ENCODE measurements around the gene CWC25.

CWC25 gene

DNA sequence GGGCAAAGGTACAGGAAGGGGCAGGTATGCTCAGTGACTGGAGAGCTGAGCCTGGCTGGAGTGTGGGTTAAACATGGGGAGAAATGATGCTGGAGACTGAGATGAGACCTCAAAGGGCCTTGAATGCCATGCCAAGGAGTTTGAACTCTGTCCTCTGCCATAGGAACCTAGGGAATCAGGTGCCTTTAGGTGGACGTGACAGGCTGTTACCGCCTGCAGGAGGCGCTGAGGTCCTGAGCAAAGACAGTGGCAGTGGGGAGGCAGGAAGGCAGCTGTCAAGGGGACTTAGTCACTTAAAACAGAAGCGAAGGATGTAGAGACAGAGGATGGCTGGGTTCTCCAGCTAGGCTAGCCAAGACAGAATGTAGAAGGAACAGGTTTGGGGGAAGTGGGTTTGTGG is 63.5 kb downstream of the CWC25 start:
- Histone ChIP-seq H3K27me3 (ENCODE audit: control insufficient read depth, insufficient read depth, low read length) (no peaks in the 10 kb centered on the region), H3K9ac (ENCODE audit: low read length) (no peak overlapping the region), H3K4me3 (ENCODE audit: low read length) (no peak overlapping the region), H3K36me3 (ENCODE audit: control insufficient read depth, insufficient read depth, low read length) (peaks cover 7% of the 10 kb centered on the region), H3K4me1 (ENCODE audit: control insufficient read depth, insufficient read depth, low read length) (no peaks in the 10 kb centered on the region), H3K9me3 (ENCODE audit: control insufficient read depth, low read length) (no peaks in the 10 kb centered on the region)

DNA sequence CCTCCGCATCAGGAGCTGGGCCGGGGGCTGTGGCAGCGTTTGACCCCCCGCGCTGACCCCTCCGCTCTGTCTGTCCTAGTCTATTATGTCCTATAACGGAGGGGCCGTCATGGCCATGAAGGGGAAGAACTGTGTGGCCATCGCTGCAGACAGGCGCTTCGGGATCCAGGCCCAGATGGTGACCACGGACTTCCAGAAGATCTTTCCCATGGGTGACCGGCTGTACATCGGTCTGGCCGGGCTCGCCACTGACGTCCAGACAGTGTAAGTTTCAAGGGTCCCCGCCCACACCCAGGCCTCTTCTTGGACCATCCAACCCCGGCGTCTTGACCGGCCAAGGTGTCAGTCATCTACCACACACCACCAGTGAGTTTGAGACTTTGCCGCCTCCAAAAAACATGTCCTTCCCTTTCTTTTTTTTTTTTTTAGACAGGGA is 72.0 kb downstream of the CWC25 start:
- peaks cover 5% of the 10 kb centered on the region for H3K36me3 ChIP-seq (ENCODE audit: control insufficient read depth, insufficient read depth, low read length)
- H3K9ac ChIP-seq (ENCODE audit: low read length): peak overlapping the region; percentile 92
- peak overlapping the region; percentile 73 for H3K4me3 ChIP-seq (ENCODE audit: low read length)
- no peaks in the 10 kb centered on the region for H3K9me3 ChIP-seq (ENCODE audit: control insufficient read depth, low read length)
- no peaks in the 10 kb centered on the region for H3K27me3 ChIP-seq (ENCODE audit: control insufficient read depth, insufficient read depth, low read length)
- peaks cover 17% of the 10 kb centered on the region for H3K4me1 ChIP-seq (ENCODE audit: control insufficient read depth, insufficient read depth, low read length)

DNA sequence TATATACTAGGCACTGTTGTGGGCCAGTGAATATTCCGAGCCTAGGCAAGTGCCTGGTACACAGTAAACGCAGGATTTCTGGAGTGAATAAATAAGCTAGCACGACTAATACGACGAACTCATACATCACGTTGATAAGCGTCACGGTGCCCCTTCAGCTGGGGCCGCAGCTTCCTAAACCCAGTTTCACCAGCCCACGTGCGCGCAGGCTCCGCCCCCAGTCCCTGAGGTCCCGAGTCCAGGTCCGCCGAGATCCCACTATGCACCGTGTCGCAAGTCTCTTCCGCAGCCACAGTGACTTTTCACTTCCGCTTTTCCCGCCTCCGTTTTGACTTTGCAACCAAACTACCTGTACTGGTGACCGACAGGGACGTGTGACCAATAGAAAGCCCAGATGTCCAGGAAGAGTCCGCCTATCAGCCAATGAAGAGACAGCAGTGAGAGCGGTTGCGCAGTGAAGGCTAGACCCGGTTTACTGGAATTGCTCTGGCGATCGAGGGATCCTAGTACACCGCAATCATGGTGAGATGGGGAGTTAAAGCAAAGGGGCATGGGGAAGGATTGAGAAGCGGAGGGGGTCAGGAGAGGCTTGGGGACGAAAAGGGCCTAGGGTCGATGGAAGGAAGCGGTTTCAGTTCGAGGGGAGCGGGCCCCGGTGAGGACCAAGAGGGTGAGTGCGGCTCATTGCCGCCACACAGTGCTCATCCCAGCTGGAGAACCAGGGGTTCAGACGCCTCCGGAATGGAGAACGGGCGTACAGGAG is 72.6 kb downstream of the CWC25 start, which contains the start of gene PSMB3:
TSS of gene PSMB3 (plus strand) at position 434 of the 763 bp plus-strand sequence. CDS start at position 520, 86 bp downstream.
- Histone ChIP-seq H3K4me1 (ENCODE audit: control insufficient read depth, insufficient read depth, low read length) (peaks cover 17% of the 10 kb centered on the region), H3K36me3 (ENCODE audit: control insufficient read depth, insufficient read depth, low read length) (peaks cover 5% of the 10 kb centered on the region), H3K27me3 (ENCODE audit: control insufficient read depth, insufficient read depth, low read length) (no peaks in the 10 kb centered on the region), H3K9me3 (ENCODE audit: control insufficient read depth, low read length) (no peaks in the 10 kb centered on the region), H3K4me3 (ENCODE audit: low read length) (peak within 1 kb of the TSS; percentile 81), H3K9ac (ENCODE audit: low read length) (peak within 1 kb of the TSS; percentile 92)

DNA sequence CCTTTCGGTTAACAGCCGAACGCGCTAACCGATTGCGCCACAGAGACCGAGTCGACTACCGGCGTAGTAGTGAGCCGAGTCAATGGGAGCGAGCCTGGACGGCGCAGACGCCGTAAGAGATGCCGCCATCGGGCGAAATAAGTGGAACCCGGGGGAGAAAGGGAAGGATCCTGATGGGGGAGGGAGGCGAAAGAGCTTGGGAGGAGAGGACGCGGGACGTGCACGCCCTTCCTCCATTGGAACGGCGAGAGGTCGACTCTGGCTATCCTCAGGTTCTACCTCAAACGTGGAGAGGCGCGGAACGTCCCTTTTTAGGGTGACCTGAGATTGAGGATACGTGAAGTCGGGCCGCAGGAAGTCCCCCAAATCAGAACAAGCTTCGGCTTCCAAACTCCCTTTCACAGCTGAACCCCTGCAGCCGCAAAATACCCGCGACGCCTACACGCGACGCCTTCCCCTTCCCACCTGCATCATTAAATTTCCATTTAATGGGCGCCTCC is 73.3 kb downstream of the CWC25 start:
- peaks cover 21% of the 10 kb centered on the region for H3K4me1 ChIP-seq (ENCODE audit: control insufficient read depth, insufficient read depth, low read length)
- H3K36me3 ChIP-seq (ENCODE audit: control insufficient read depth, insufficient read depth, low read length): peaks cover 5% of the 10 kb centered on the region
- H3K9ac ChIP-seq (ENCODE audit: low read length): peak overlapping the region; percentile 65
- H3K27me3 ChIP-seq (ENCODE audit: control insufficient read depth, insufficient read depth, low read length): no peaks in the 10 kb centered on the region
- H3K9me3 ChIP-seq (ENCODE audit: control insufficient read depth, low read length): no peaks in the 10 kb centered on the region
- H3K4me3 ChIP-seq (ENCODE audit: low read length): peak overlapping the region; percentile 81

DNA sequence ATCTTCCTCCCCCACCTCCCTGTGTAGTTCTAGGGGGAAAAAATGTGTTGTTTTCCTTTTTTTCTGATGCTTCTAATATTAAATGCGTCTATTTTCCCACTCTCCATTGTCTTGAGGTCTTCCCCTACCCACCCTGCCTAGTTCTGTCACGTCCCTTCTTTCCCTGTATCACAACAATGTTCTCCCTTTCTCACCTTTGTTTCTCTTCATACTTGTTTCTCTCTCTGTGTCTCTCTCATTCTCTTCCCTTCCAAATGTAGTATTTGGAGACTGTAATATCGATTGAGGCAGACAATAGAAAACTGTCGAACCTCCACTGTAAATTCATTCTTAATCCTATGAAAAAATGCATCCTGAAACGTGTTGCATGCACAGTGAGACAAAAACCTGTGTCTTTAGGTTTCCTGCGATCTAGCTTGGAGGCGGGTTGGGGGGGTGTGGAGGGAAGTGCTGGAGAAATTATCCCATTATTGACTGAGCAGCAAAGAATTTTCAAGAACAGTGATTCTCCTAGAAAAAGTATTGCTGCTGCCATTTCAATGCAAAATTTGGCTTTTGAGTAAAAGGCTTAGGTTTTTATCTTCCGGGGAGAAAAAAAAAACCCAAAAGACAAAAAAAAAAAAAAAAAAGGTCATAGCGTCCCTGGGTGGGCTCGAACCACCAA is 73.8 kb downstream of the CWC25 start:
- peaks cover 27% of the 10 kb centered on the region for H3K4me1 ChIP-seq (ENCODE audit: control insufficient read depth, insufficient read depth, low read length)
- no peak overlapping the region for H3K4me3 ChIP-seq (ENCODE audit: low read length)
- no peaks in the 10 kb centered on the region for H3K9me3 ChIP-seq (ENCODE audit: control insufficient read depth, low read length)
- peaks cover 5% of the 10 kb centered on the region for H3K36me3 ChIP-seq (ENCODE audit: control insufficient read depth, insufficient read depth, low read length)
- H3K9ac ChIP-seq (ENCODE audit: low read length): no peak overlapping the region
- H3K27me3 ChIP-seq (ENCODE audit: control insufficient read depth, insufficient read depth, low read length): no peaks in the 10 kb centered on the region

Measured in mucosa of stomach (tissue), 1 donor.